ENCODE data around the gene CRYBB1.

The CRYBB1 gene

GRCh38 chr22:26593763-26594162 is 24.1 kb downstream of the CRYBB1 start:
- peaks cover 53% of the 10 kb centered on the region for H3F3A ChIP-seq (ENCODE audit: insufficient read depth, low read length)
- no peak overlapping the region for H3K4me3 ChIP-seq (ENCODE audit: low read length)
- no peaks in the 10 kb centered on the region for H3K9me3 ChIP-seq (replicated peaks; ENCODE audit: insufficient read depth, low read length)
- DNase-seq: peak; percentile 29
- H3K79me2 ChIP-seq (ENCODE audit: low read length): peaks cover 10% of the 10 kb centered on the region
- H2AFZ ChIP-seq (ENCODE audit: low read length): no peak overlapping the region
- peak overlapping the region; percentile 57 for H3K4me2 ChIP-seq (ENCODE audit: low read depth, low read length)
- TF ChIP-seq EZH2 (optimal IDR thresholded peaks at IDR 0.05; ENCODE audit: low read depth, low read length) (no peak), EZH2phosphoT487 (IDR thresholded peaks at IDR 0.05; ENCODE audit: low read length) (no peak), CTCF (IDR thresholded peaks at IDR 0.05; ENCODE audit: low read length) (no peak)
- H3K36me3 ChIP-seq (replicated peaks; ENCODE audit: insufficient read depth, low read length): no peaks in the 10 kb centered on the region; the same call in 1 of the 2 replicates
- no peaks in the 10 kb centered on the region for H4K20me1 ChIP-seq (ENCODE audit: insufficient read depth, low read length)
- no peaks in the 10 kb centered on the region for H3K27me3 ChIP-seq (replicated peaks; ENCODE audit: insufficient read depth, low read length)
- H3K9ac ChIP-seq (ENCODE audit: low read length): peak overlapping the region; percentile 40
- H3K4me1 ChIP-seq (ENCODE audit: low read length): peaks cover 58% of the 10 kb centered on the region
- peak overlapping the region; percentile 93 for H3K27ac ChIP-seq (ENCODE audit: low read length)
- no peaks in the 10 kb centered on the region for H3K9me2 ChIP-seq (replicated peaks; ENCODE audit: insufficient read depth, low read length)

GRCh38 chr22:26592421-26592891 is 25.4 kb downstream of the CRYBB1 start:
- Histone ChIP-seq H2AFZ (ENCODE audit: low read length) (no peak overlapping the region), H4K20me1 (ENCODE audit: insufficient read depth, low read length) (no peaks in the 10 kb centered on the region), H3K36me3 (replicated peaks; ENCODE audit: insufficient read depth, low read length) (no peaks in the 10 kb centered on the region), H3K4me2 (ENCODE audit: low read depth, low read length) (peak overlapping the region; percentile 71), H3K27me3 (replicated peaks; ENCODE audit: insufficient read depth, low read length) (no peaks in the 10 kb centered on the region), H3K27ac (ENCODE audit: low read length) (peak overlapping the region; percentile 93), H3K4me1 (ENCODE audit: low read length) (peaks cover 59% of the 10 kb centered on the region), H3K4me3 (ENCODE audit: low read length) (peak overlapping the region; percentile 52), H3K9ac (ENCODE audit: low read length) (peak overlapping the region; percentile 72), H3K79me2 (ENCODE audit: low read length) (peaks cover 23% of the 10 kb centered on the region), H3K9me3 (replicated peaks; ENCODE audit: insufficient read depth, low read length) (no peaks in the 10 kb centered on the region), H3K9me2 (replicated peaks; ENCODE audit: insufficient read depth, low read length) (no peaks in the 10 kb centered on the region), H3F3A (ENCODE audit: insufficient read depth, low read length) (peaks cover 64% of the 10 kb centered on the region)
- DNase-seq: peak; percentile 96
- TF ChIP-seq CTCF (IDR thresholded peaks at IDR 0.05; ENCODE audit: low read length) (no peak), EZH2phosphoT487 (IDR thresholded peaks at IDR 0.05; ENCODE audit: low read length) (no peak), EZH2 (optimal IDR thresholded peaks at IDR 0.05; ENCODE audit: low read depth, low read length) (no peak)

GRCh38 chr22:26589845-26590736 is 27.7 kb downstream of the CRYBB1 start, which contains the start of gene TPST2:
Gene TPST2, minus strand, starts transcription at chr22:26590132. Its CDS starts 48,502 bp downstream, at chr22:26541630.
- no peaks in the 10 kb centered on the region for H3K27me3 ChIP-seq (replicated peaks; ENCODE audit: insufficient read depth, low read length)
- peaks cover 3% of the 10 kb centered on the region; the same call in 1 of the 2 replicates for H4K20me1 ChIP-seq (ENCODE audit: insufficient read depth, low read length)
- peaks cover 47% of the 10 kb centered on the region for H3K79me2 ChIP-seq (ENCODE audit: low read length)
- H3K4me1 ChIP-seq (ENCODE audit: low read length): peaks cover 60% of the 10 kb centered on the region
- H3K9me3 ChIP-seq (replicated peaks; ENCODE audit: insufficient read depth, low read length): no peaks in the 10 kb centered on the region
- peak within 1 kb of the TSS; percentile 76 for H3K4me3 ChIP-seq (ENCODE audit: low read length)
- no peak within 1 kb of the TSS for H2AFZ ChIP-seq (ENCODE audit: low read length)
- H3K9ac ChIP-seq (ENCODE audit: low read length): peak within 1 kb of the TSS; percentile 98
- H3K4me2 ChIP-seq (ENCODE audit: low read depth, low read length): peak within 1 kb of the TSS; percentile 94
- H3F3A ChIP-seq (ENCODE audit: insufficient read depth, low read length): peaks cover 67% of the 10 kb centered on the region
- H3K36me3 ChIP-seq (replicated peaks; ENCODE audit: insufficient read depth, low read length): no peaks in the 10 kb centered on the region
- peak; percentile 82 for DNase-seq
- peak within 1 kb of the TSS; percentile 93 for H3K27ac ChIP-seq (ENCODE audit: low read length)
- no peaks in the 10 kb centered on the region for H3K9me2 ChIP-seq (replicated peaks; ENCODE audit: insufficient read depth, low read length)
- TF ChIP-seq EZH2phosphoT487 (IDR thresholded peaks at IDR 0.05; ENCODE audit: low read length): no peak
- TF ChIP-seq EZH2 (optimal IDR thresholded peaks at IDR 0.05; ENCODE audit: low read depth, low read length): no peak
- no peak for TF ChIP-seq CTCF (IDR thresholded peaks at IDR 0.05; ENCODE audit: low read length)

Measured in MM.1S (cell line).